ENCODE measurements around the gene ARHGEF16.

Gene ARHGEF16

GRCh38 chr1:3472088-3472850, 17.8 kb downstream of the ARHGEF16 start:
- Mint-ChIP-seq H3K27me3 (no peaks in the 10 kb centered on the region), H3K36me3 (ENCODE audit: insufficient read depth) (no peaks in the 10 kb centered on the region), H3K4me3 (no peak overlapping the region), H3K9me3 (no peaks in the 10 kb centered on the region), H3K4me1 (no peaks in the 10 kb centered on the region), H3K27ac (ENCODE audit: low read depth) (no peak overlapping the region)
- no peak for ATAC-seq (replicated peaks; ENCODE audit: extremely low read depth, poor library complexity, severe bottlenecking)
- no peak for DNase-seq (ENCODE audit: low spot score in 2 of 2)

- Mint-ChIP-seq H3K27me3 (no peaks in the 10 kb centered on the region), H3K36me3 (ENCODE audit: insufficient read depth) (no peaks in the 10 kb centered on the region), H3K27ac (ENCODE audit: low read depth) (no peak overlapping the region), H3K4me3 (no peak overlapping the region), H3K9me3 (no peaks in the 10 kb centered on the region), H3K4me1 (no peaks in the 10 kb centered on the region)
- DNase-seq (ENCODE audit: low spot score in 2 of 2) (no peak), ATAC-seq (replicated peaks; ENCODE audit: extremely low read depth, poor library complexity, severe bottlenecking) (no peak)
These were observed 18.4 kb downstream of the ARHGEF16 start for GRCh38 chr1:3472906-3473305.

GRCh38 chr1:3473381-3473844, 18.9 kb downstream of the ARHGEF16 start:
- no peak overlapping the region for H3K27ac Mint-ChIP-seq (ENCODE audit: low read depth)

GRCh38 chr1:3474016-3474415, 19.6 kb downstream of the ARHGEF16 start:
- Mint-ChIP-seq H3K36me3 (ENCODE audit: insufficient read depth) (no peaks in the 10 kb centered on the region), H3K27me3 (no peaks in the 10 kb centered on the region), H3K4me3 (no peak overlapping the region), H3K27ac (ENCODE audit: low read depth) (no peak overlapping the region), H3K9me3 (no peaks in the 10 kb centered on the region), H3K4me1 (no peaks in the 10 kb centered on the region)
- DNase-seq (ENCODE audit: low spot score in 2 of 2) (no peak), ATAC-seq (replicated peaks; ENCODE audit: extremely low read depth, poor library complexity, severe bottlenecking) (no peak)

More at GRCh38 chr1:3473381-3473844, 18.9 kb downstream of the ARHGEF16 start:
- H3K36me3 Mint-ChIP-seq (ENCODE audit: insufficient read depth), result no peaks in the 10 kb centered on the region
- no peaks in the 10 kb centered on the region for H3K4me1 Mint-ChIP-seq
- DNase-seq (ENCODE audit: low spot score in 2 of 2) (no peak), ATAC-seq (replicated peaks; ENCODE audit: extremely low read depth, poor library complexity, severe bottlenecking) (no peak)
- no peak overlapping the region for H3K4me3 Mint-ChIP-seq
- no peaks in the 10 kb centered on the region for H3K27me3 Mint-ChIP-seq
- no peaks in the 10 kb centered on the region for H3K9me3 Mint-ChIP-seq

GRCh38 chr1:3474421-3474820, 20.0 kb downstream of the ARHGEF16 start:
- H3K27ac Mint-ChIP-seq (ENCODE audit: low read depth), result no peak overlapping the region

GRCh38 chr1:3475839-3476573, 21.5 kb downstream of the ARHGEF16 start:
- DNase-seq (ENCODE audit: low spot score in 2 of 2) (no peak), ATAC-seq (replicated peaks; ENCODE audit: extremely low read depth, poor library complexity, severe bottlenecking) (no peak)
- no peak overlapping the region for H3K27ac Mint-ChIP-seq (ENCODE audit: low read depth)
- no peak overlapping the region for H3K4me3 Mint-ChIP-seq
- H3K4me1 Mint-ChIP-seq, result no peaks in the 10 kb centered on the region
- no peaks in the 10 kb centered on the region for H3K36me3 Mint-ChIP-seq (ENCODE audit: insufficient read depth)
- H3K27me3 Mint-ChIP-seq, result no peaks in the 10 kb centered on the region
- no peaks in the 10 kb centered on the region for H3K9me3 Mint-ChIP-seq

More at GRCh38 chr1:3474421-3474820, 20.0 kb downstream of the ARHGEF16 start:
- Mint-ChIP-seq H3K4me3 (no peak overlapping the region), H3K9me3 (no peaks in the 10 kb centered on the region), H3K36me3 (ENCODE audit: insufficient read depth) (no peaks in the 10 kb centered on the region), H3K4me1 (no peaks in the 10 kb centered on the region), H3K27me3 (no peaks in the 10 kb centered on the region)
- DNase-seq (ENCODE audit: low spot score in 2 of 2) (no peak), ATAC-seq (replicated peaks; ENCODE audit: extremely low read depth, poor library complexity, severe bottlenecking) (no peak)

GRCh38 chr1:3476666-3477065, 22.2 kb downstream of the ARHGEF16 start:
- no peaks in the 10 kb centered on the region for H3K27me3 Mint-ChIP-seq
- ATAC-seq (replicated peaks; ENCODE audit: extremely low read depth, poor library complexity, severe bottlenecking), result no peak
- no peaks in the 10 kb centered on the region for H3K9me3 Mint-ChIP-seq
- no peak for DNase-seq (ENCODE audit: low spot score in 2 of 2)
- no peak overlapping the region for H3K27ac Mint-ChIP-seq (ENCODE audit: low read depth)
- H3K4me1 Mint-ChIP-seq, result no peaks in the 10 kb centered on the region
- H3K36me3 Mint-ChIP-seq (ENCODE audit: insufficient read depth), result no peaks in the 10 kb centered on the region
- H3K4me3 Mint-ChIP-seq, result no peak overlapping the region

- no peaks in the 10 kb centered on the region for H3K4me1 Mint-ChIP-seq
- no peaks in the 10 kb centered on the region for H3K27me3 Mint-ChIP-seq
- no peak overlapping the region for H3K4me3 Mint-ChIP-seq
- DNase-seq (ENCODE audit: low spot score in 2 of 2), result no peak
- no peaks in the 10 kb centered on the region for H3K36me3 Mint-ChIP-seq (ENCODE audit: insufficient read depth)
- H3K9me3 Mint-ChIP-seq, result no peaks in the 10 kb centered on the region
- ATAC-seq (replicated peaks; ENCODE audit: extremely low read depth, poor library complexity, severe bottlenecking), result no peak
- H3K27ac Mint-ChIP-seq (ENCODE audit: low read depth), result no peak overlapping the region
These were observed 23.0 kb downstream of the ARHGEF16 start for GRCh38 chr1:3477241-3477995.

- Mint-ChIP-seq H3K4me1 (no peaks in the 10 kb centered on the region), H3K4me3 (no peak overlapping the region)
These were observed 23.7 kb downstream of the ARHGEF16 start for GRCh38 chr1:3478187-3478586.

GRCh38 chr1:3479511-3480368, 25.3 kb downstream of the ARHGEF16 start:
- Mint-ChIP-seq H3K27me3 (peaks cover 11% of the 10 kb centered on the region), H3K9me3 (no peaks in the 10 kb centered on the region), H3K27ac (ENCODE audit: low read depth) (no peak overlapping the region), H3K4me1 (no peaks in the 10 kb centered on the region), H3K4me3 (no peak overlapping the region), H3K36me3 (ENCODE audit: insufficient read depth) (no peaks in the 10 kb centered on the region)
- ATAC-seq (replicated peaks; ENCODE audit: extremely low read depth, poor library complexity, severe bottlenecking), result no peak
- DNase-seq (ENCODE audit: low spot score in 2 of 2), result no peak

More at GRCh38 chr1:3478187-3478586, 23.7 kb downstream of the ARHGEF16 start:
- DNase-seq (ENCODE audit: low spot score in 2 of 2) (no peak), ATAC-seq (replicated peaks; ENCODE audit: extremely low read depth, poor library complexity, severe bottlenecking) (no peak)
- Mint-ChIP-seq H3K27me3 (no peaks in the 10 kb centered on the region), H3K36me3 (ENCODE audit: insufficient read depth) (no peaks in the 10 kb centered on the region), H3K9me3 (no peaks in the 10 kb centered on the region), H3K27ac (ENCODE audit: low read depth) (no peak overlapping the region)

GRCh38 chr1:3480369-3480719, 25.9 kb downstream of the ARHGEF16 start:
- ATAC-seq (replicated peaks; ENCODE audit: extremely low read depth, poor library complexity, severe bottlenecking), result no peak
- no peaks in the 10 kb centered on the region for H3K9me3 Mint-ChIP-seq
- no peaks in the 10 kb centered on the region for H3K36me3 Mint-ChIP-seq (ENCODE audit: insufficient read depth)
- H3K4me1 Mint-ChIP-seq, result no peaks in the 10 kb centered on the region
- H3K27ac Mint-ChIP-seq (ENCODE audit: low read depth), result no peak overlapping the region
- H3K4me3 Mint-ChIP-seq, result no peak overlapping the region
- H3K27me3 Mint-ChIP-seq, result peaks cover 16% of the 10 kb centered on the region
- DNase-seq (ENCODE audit: low spot score in 2 of 2), result no peak

- Mint-ChIP-seq H3K27ac (ENCODE audit: low read depth) (no peak overlapping the region), H3K36me3 (ENCODE audit: insufficient read depth) (no peaks in the 10 kb centered on the region), H3K4me3 (no peak overlapping the region), H3K4me1 (no peaks in the 10 kb centered on the region), H3K9me3 (no peaks in the 10 kb centered on the region), H3K27me3 (peaks cover 16% of the 10 kb centered on the region)
- ATAC-seq (replicated peaks; ENCODE audit: extremely low read depth, poor library complexity, severe bottlenecking) (no peak), DNase-seq (ENCODE audit: low spot score in 2 of 2) (no peak)
These were observed 26.6 kb downstream of the ARHGEF16 start for GRCh38 chr1:3481046-3481445.
